K562 (cell line): ENCODE data around the gene NRXN3. TPM values are rescaled to one million over a fixed set of nuclear protein-coding genes. Genes with fewer than 3 reads are reported as not detected.
A peak's percentile ranks its signal among the peaks of the same experiment; 100 is the strongest.

Experiments
- ARID1B ChIP-seq: fragments of 450-650 bp; IDR thresholded peaks from 2 replicates; pipeline ENCODE4 v1.6.1; 2016; ENCODE audit warnings: antibody characterized with exemption, mild to moderate bottlenecking, inconsistent platforms
- ARID2 ChIP-seq: fragments of 450-650 bp; IDR thresholded peaks from 2 replicates; pipeline ENCODE4 v1.6.1; 2017; ENCODE audit warnings: antibody characterized with exemption, mild to moderate bottlenecking
- ATF7 ChIP-seq: fragments of 450-650 bp; IDR thresholded peaks from 2 replicates; pipeline ENCODE4 v1.7.1; 2014; ENCODE audit warnings: mild to moderate bottlenecking, moderate library complexity
- CEBPB ChIP-seq: fragments of 450-650 bp; IDR thresholded peaks from 2 replicates; pipeline ENCODE4 v1.6.1; 2016; ENCODE audit warnings: missing genetic modification characterization, missing compliant biosample characterization
- COPS2 ChIP-seq: fragments of 450-650 bp; conservative IDR thresholded peaks from 2 replicates; pipeline ENCODE4 v1.6.1; 2016; ENCODE audit warnings: mild to moderate bottlenecking, moderate library complexity
- DDX20 ChIP-seq: fragments of 450-650 bp; IDR thresholded peaks from 2 replicates; pipeline ENCODE4 v1.6.1; 2016; ENCODE audit warnings: missing genetic modification characterization, low read depth, mild to moderate bottlenecking, missing compliant biosample characterization, moderate library complexity
- HDAC2 ChIP-seq: fragments of 450-650 bp; IDR thresholded peaks from 2 replicates; pipeline ENCODE4 v1.6.1; 2016; ENCODE audit warnings: mild to moderate bottlenecking
- KLF16 ChIP-seq: IDR thresholded peaks from 2 replicates; pipeline ENCODE4 v1.6.1; 2016; ENCODE audit warnings: antibody characterized with exemption
- MED1 ChIP-seq: sonication (generic); formaldehyde crosslinking; IDR thresholded peaks from 2 replicates; pipeline ENCODE4 v1.8.1; 2023; ENCODE audit warnings: missing genetic modification reagents, borderline replicate concordance
- MEIS2 ChIP-seq: fragments of 450-650 bp; IDR thresholded peaks from 2 replicates; pipeline ENCODE4 v1.6.1; 2014; ENCODE audit warnings: mild to moderate bottlenecking; ENCODE audit not compliant: partially characterized antibody
- SRSF1 ChIP-seq: fragments of 200-400 bp; formaldehyde crosslinking; IDR thresholded peaks from 2 replicates; pipeline ENCODE4 v1.6.1; 2017; ENCODE audit warnings: mild to moderate bottlenecking, low read depth, low read length, moderate library complexity
- TAL1 ChIP-seq: fragments of 450-650 bp; IDR thresholded peaks from 2 replicates; pipeline ENCODE4 v1.6.1; 2016; ENCODE audit warnings: mild to moderate bottlenecking
- TCF7L2 ChIP-seq: fragments of 150-350 bp; IDR thresholded peaks from 2 replicates; pipeline ENCODE4 v1.6.1; 2016; ENCODE audit warnings: low read depth, mild to moderate bottlenecking, low read length, moderate library complexity
- TEAD2 ChIP-seq: fragments of 450-650 bp; IDR thresholded peaks from 2 replicates; pipeline ENCODE4 v1.6.1; 2016; ENCODE audit warnings: missing genetic modification characterization, control low read depth, missing compliant biosample characterization
- U2AF1 ChIP-seq: fragments of 200-400 bp; formaldehyde crosslinking; optimal IDR thresholded peaks from 2 replicates; pipeline ENCODE3; 2017; ENCODE audit warnings: mild to moderate bottlenecking, low read depth, low read length, moderate library complexity
- ZFPM2 ChIP-seq: fragments of 250-450 bp; sonication (Bioruptor Pico); IDR thresholded peaks from 2 replicates; pipeline ENCODE4 v1.5.1; 2022; ENCODE audit warnings: mild to moderate bottlenecking
- ZKSCAN8 ChIP-seq: fragments of 200-800 bp; sonication (Bioruptor generic); IDR thresholded peaks from 2 replicates; pipeline ENCODE4 v1.6.1; 2016; ENCODE audit warnings: missing genetic modification characterization, missing compliant biosample characterization
- ZNF143 ChIP-seq: sonication (generic); formaldehyde crosslinking; IDR thresholded peaks from 2 replicates; pipeline ENCODE4 v1.9.0; 2022; ENCODE audit warnings: mild to moderate bottlenecking, missing genetic modification reagents
- polyA plus RNA-seq, 8 experiments: library from polyadenylated mRNA; depleted of rRNA in 4 of 8; stranded (reverse) in 5 of 8; unstranded in 3 of 8; fragments of >200 nt; fragmentation: Nextera tagmentation in 2 of 8; fragmentation: Illumina TruSeq in 1 of 8; extraction: Ambion mirVana in 2 of 8; extraction: Trizol in 1 of 8; gene quantifications; 2 replicates each; pipeline versions ENCODE4 v1.2.1 to v1.2.3, GENCODE V29; 2011 to 2014; ENCODE audit warnings: inconsistent platforms in 1 of 8, missing spikeins in 1 of 8
- total RNA-seq, 7 experiments: library from RNA; depleted of rRNA in 6 of 7; stranded (reverse); fragments of >200 nt in 6 of 7; fragmentation: Illumina TruSeq in 2 of 7; extraction: Trizol in 2 of 7; gene quantifications; 2 replicates each; pipeline versions ENCODE4 v1.2.1 to v1.2.3, GENCODE V29; 2011 to 2021; ENCODE audit warnings: low replicate concordance in 1 of 7
- TF ChIP-seq, protein P1 (sequence below): sonication (generic); formaldehyde crosslinking; IDR thresholded peaks from 2 replicates; pipeline ENCODE4 v1.8.1; 2022; ENCODE audit warnings: missing genetic modification reagents
- TF ChIP-seq, protein P2 (sequence below): fragments of 450-650 bp; IDR thresholded peaks from 2 replicates; pipeline ENCODE4 v1.6.1; 2016; ENCODE audit warnings: antibody characterized with exemption
- TF ChIP-seq, protein P3 (sequence below): sonication (generic); IDR thresholded peaks from 2 replicates; pipeline ENCODE4 v1.6.1; 2016
- TF ChIP-seq, protein P4 (sequence below): fragments of 250-450 bp; sonication (Bioruptor Pico); IDR thresholded peaks from 2 replicates; pipeline ENCODE4 v1.4.0; 2020; ENCODE audit warnings: mild to moderate bottlenecking, moderate library complexity

NRXN3 gene
- total and polyA plus RNA-seq, 9 of the 15 experiments (the other 6 are each of a cell fraction or from before 2014, with no cell fraction given) = 0.09 TPM; not detected in 8

DNA sequence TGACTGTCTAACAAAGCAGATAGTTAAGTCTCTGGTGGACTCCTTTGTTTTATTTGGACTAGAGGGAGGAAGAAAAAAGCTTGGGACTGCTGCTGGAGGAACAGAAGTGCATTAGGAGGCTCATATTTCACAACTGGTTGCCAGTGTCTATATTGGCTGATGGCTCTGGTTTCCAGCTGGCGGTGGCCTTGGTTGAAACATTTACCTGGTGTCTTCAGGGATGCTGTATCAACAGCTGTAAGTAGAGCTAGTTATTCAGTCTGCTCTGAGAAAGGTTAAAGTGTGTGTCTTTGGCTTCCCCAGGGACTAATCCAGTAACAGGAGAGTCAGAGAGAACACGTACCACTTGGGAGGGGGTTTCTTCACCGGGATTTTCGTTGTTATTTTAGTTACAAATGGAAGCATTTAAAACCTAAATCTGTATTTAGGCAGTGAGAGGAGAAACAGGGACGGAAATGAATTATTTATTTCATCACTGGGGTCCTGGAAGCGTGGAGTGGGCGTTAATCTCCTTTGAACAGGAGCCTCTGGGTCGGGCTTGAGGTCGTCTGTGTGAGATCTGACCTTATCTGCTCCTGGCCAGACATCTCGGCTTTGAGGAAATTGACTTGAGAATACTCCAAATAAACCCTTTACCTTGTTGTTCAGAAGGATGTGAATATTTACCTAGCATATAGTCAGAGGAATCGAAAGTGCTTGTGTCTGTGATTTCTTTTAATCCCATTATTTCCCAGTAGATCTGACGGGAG, 149.9 kb downstream of the NRXN3 start (continued):
- no peak for TF ChIP-seq U2AF1
- TF ChIP-seq DDX20 = no peak
- TF ChIP-seq ARID2 = no peak
- TF ChIP-seq ARID1B = peak; percentile 95
- no peak for TF ChIP-seq ATF7
- TF ChIP-seq, protein P1, sequence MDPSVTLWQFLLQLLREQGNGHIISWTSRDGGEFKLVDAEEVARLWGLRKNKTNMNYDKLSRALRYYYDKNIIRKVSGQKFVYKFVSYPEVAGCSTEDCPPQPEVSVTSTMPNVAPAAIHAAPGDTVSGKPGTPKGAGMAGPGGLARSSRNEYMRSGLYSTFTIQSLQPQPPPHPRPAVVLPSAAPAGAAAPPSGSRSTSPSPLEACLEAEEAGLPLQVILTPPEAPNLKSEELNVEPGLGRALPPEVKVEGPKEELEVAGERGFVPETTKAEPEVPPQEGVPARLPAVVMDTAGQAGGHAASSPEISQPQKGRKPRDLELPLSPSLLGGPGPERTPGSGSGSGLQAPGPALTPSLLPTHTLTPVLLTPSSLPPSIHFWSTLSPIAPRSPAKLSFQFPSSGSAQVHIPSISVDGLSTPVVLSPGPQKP = no peak
- TF ChIP-seq TCF7L2 = no peak
- TF ChIP-seq COPS2 = no peak
- TF ChIP-seq, protein P2, sequence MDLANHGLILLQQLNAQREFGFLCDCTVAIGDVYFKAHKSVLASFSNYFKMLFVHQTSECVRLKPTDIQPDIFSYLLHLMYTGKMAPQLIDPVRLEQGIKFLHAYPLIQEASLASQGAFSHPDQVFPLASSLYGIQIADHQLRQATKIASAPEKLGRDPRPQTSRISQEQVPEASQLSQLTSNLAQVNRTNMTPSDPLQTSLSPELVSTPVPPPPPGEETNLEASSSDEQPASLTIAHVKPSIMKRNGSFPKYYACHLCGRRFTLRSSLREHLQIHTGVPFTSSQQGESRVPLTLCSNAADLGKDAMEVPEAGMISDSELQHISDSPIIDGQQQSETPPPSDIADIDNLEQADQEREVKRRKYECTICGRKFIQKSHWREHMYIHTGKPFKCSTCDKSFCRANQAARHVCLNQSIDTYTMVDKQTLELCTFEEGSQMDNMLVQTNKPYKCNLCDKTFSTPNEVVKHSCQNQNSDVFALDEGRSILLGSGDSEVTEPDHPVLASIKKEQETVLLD = no peak
- TF ChIP-seq ZKSCAN8 = no peak
- TF ChIP-seq SRSF1 = no peak
- TF ChIP-seq, protein P3, sequence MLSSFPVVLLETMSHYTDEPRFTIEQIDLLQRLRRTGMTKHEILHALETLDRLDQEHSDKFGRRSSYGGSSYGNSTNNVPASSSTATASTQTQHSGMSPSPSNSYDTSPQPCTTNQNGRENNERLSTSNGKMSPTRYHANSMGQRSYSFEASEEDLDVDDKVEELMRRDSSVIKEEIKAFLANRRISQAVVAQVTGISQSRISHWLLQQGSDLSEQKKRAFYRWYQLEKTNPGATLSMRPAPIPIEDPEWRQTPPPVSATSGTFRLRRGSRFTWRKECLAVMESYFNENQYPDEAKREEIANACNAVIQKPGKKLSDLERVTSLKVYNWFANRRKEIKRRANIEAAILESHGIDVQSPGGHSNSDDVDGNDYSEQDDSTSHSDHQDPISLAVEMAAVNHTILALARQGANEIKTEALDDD = no peak
- TF ChIP-seq ZNF143 (CRISPR knock-in tag) = no peak
- no peak for TF ChIP-seq ZFPM2 (CRISPR knock-in tag)
- no peak for TF ChIP-seq MED1
- peak; percentile 86 for TF ChIP-seq KLF16
- TF ChIP-seq MEIS2 = peak; percentile 51
- TF ChIP-seq HDAC2 = 0 out of 2 replicates have a peak, but pooled peaks have one; percentile 30
- TF ChIP-seq, protein P4, sequence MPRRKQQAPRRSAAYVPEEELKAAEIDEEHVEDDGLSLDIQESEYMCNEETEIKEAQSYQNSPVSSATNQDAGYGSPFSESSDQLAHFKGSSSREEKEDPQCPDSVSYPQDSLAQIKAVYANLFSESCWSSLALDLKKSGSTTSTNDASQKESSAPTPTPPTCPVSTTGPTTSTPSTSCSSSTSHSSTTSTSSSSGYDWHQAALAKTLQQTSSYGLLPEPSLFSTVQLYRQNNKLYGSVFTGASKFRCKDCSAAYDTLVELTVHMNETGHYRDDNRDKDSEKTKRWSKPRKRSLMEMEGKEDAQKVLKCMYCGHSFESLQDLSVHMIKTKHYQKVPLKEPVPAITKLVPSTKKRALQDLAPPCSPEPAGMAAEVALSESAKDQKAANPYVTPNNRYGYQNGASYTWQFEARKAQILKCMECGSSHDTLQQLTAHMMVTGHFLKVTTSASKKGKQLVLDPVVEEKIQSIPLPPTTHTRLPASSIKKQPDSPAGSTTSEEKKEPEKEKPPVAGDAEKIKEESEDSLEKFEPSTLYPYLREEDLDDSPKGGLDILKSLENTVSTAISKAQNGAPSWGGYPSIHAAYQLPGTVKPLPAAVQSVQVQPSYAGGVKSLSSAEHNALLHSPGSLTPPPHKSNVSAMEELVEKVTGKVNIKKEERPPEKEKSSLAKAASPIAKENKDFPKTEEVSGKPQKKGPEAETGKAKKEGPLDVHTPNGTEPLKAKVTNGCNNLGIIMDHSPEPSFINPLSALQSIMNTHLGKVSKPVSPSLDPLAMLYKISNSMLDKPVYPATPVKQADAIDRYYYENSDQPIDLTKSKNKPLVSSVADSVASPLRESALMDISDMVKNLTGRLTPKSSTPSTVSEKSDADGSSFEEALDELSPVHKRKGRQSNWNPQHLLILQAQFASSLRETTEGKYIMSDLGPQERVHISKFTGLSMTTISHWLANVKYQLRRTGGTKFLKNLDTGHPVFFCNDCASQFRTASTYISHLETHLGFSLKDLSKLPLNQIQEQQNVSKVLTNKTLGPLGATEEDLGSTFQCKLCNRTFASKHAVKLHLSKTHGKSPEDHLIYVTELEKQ (CRISPR knock-in tag) = no peak
- peak; percentile 95 for TF ChIP-seq TAL1
- TF ChIP-seq TEAD2 (tag) = no peak
- no peak for TF ChIP-seq CEBPB (tag)
